ACC112 (cell line): ENCODE results near the gene C14orf132.

ENCODE experiments used
- H2AFZ ChIP-seq: fragments of 200-600 bp; sonication (generic); one replicate; pipeline ENCODE4 v1.6.0; 2017; ENCODE audit warnings: antibody characterized with exemption, low read length; ENCODE audit not compliant: unreplicated experiment
- H3K27ac ChIP-seq: fragments of 200-600 bp; sonication (generic); 2 replicates; pipeline ENCODE4 v1.5.1; 2014; ENCODE audit warnings: low read depth, mild to moderate bottlenecking, antibody characterized with exemption, low read length, moderate library complexity
- H3K27me3 ChIP-seq: fragments of 200-600 bp; sonication (generic); 2 replicates; pipeline ENCODE4 v1.6.1; 2014; ENCODE audit warnings: mild to moderate bottlenecking, antibody characterized with exemption, low read length, moderate library complexity, mixed read lengths; ENCODE audit not compliant: insufficient read depth
- H3K36me3 ChIP-seq: fragments of 200-600 bp; sonication (generic); 2 replicates; pipeline ENCODE4 v1.6.1; 2016; ENCODE audit warnings: mild to moderate bottlenecking, antibody characterized with exemption, low read length, moderate library complexity, mixed read lengths; ENCODE audit not compliant: insufficient read depth
- H3K4me1 ChIP-seq: fragments of 200-600 bp; sonication (generic); one replicate; pipeline ENCODE4 v1.6.1; 2016; ENCODE audit warnings: low read length, mixed read lengths; ENCODE audit not compliant: insufficient read depth, unreplicated experiment, control insufficient read depth
- H3K4me3 ChIP-seq: fragments of 200-600 bp; sonication (generic); 2 replicates; pipeline ENCODE4 v1.5.1; 2014; ENCODE audit warnings: mild to moderate bottlenecking, low read depth, low read length
- H3K79me2 ChIP-seq: fragments of 200-600 bp; sonication (generic); one replicate; pipeline ENCODE4 v1.6.0; 2016; ENCODE audit warnings: low read length; ENCODE audit not compliant: control insufficient read depth, unreplicated experiment, insufficient read depth

C14orf132 gene

GRCh38 chr14:96053248-96053599 lies 14.1 kb downstream of the C14orf132 start:
- Histone ChIP-seq H3K27ac (peak overlapping the region; percentile 78; the same call in 1 of the 2 replicates), H3K79me2 (peaks cover 4% of the 10 kb centered on the region), H3K27me3 (no peaks in the 10 kb centered on the region), H3K4me3 (no peak overlapping the region), H2AFZ (no peak overlapping the region), H3K36me3 (no peaks in the 10 kb centered on the region), H3K4me1 (peaks cover 22% of the 10 kb centered on the region)

DNA sequence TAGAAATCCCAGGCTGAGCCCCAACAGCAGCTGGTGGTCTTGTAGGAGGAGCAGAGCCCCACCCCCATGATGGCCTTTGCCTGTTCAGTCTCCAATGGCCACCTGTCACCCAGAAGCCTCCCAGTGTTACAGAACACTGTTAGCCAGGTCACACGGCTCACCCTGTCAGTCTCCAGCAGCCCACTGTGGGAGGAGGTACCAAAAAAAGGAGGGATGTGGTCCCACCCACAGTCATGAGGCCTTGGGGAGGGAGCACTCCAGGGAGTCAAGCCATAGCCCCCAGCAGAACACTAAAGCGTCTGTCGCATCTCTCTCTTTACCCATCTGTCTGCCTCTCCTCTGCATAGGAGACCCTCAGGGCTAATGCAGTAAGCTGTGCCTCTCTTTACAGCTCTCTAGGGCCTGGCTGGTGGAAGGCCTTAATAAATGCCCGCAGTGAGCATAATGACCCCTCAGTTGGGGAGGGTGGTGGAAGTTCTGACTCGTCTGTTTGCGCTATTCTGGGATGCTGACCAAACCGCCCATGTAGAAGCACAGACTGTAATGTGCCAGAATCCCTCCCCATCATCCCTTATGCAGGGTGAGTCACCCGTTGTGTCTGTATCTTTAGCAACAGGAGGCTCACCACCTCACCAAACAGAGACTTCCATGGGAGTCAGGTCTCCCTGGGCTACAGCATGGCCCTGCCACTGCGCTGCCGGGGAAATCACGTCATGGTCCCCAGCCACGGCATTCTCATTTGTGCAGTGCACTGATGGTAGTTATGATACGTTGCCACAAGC lies 14.6 kb downstream of the C14orf132 start:
- H3K4me1 ChIP-seq, result peaks cover 22% of the 10 kb centered on the region
- no peaks in the 10 kb centered on the region for H3K36me3 ChIP-seq
- H3K27ac ChIP-seq, result peak overlapping the region; percentile 78
- H3K4me3 ChIP-seq, result no peak overlapping the region
- peaks cover 4% of the 10 kb centered on the region for H3K79me2 ChIP-seq
- H2AFZ ChIP-seq, result no peak overlapping the region
- no peaks in the 10 kb centered on the region for H3K27me3 ChIP-seq

DNA sequence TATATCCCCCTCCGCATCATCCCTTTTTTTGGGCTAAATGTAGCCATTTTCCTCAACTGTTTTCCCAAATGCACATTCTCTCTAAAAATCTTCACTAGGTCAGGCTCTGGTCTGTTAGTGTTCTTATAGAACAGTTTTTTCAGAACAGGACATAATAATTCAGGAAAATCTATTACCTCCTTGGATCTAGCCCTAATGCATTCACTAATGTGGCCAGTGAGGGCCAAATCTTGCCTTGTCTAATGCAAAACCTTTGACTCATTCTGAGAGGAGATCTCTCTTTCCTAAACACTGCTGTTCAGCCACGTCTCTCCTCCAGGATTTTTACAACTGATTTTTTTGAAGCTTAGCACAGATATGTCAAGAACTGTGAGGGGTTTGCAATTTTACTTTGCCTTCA lies 15.5 kb downstream of the C14orf132 start:
- H2AFZ ChIP-seq, result no peak overlapping the region
- no peak overlapping the region for H3K4me3 ChIP-seq
- H3K27ac ChIP-seq, result peak overlapping the region; percentile 67
- H3K27me3 ChIP-seq, result no peaks in the 10 kb centered on the region
- peaks cover 4% of the 10 kb centered on the region for H3K79me2 ChIP-seq
- no peaks in the 10 kb centered on the region for H3K36me3 ChIP-seq
- peaks cover 22% of the 10 kb centered on the region for H3K4me1 ChIP-seq

- Histone ChIP-seq H2AFZ (no peak overlapping the region), H3K79me2 (peaks cover 4% of the 10 kb centered on the region), H3K27ac (peak overlapping the region; percentile 67; the same call in 1 of the 2 replicates), H3K4me3 (no peak overlapping the region), H3K36me3 (no peaks in the 10 kb centered on the region), H3K4me1 (peaks cover 22% of the 10 kb centered on the region), H3K27me3 (no peaks in the 10 kb centered on the region)
Measured at GRCh38 chr14:96055065-96055752, 16.0 kb downstream of the C14orf132 start.

GRCh38 chr14:96055753-96056508 lies 16.8 kb downstream of the C14orf132 start:
- Histone ChIP-seq H2AFZ (no peak overlapping the region), H3K79me2 (peaks cover 4% of the 10 kb centered on the region), H3K4me3 (no peak overlapping the region), H3K27me3 (no peaks in the 10 kb centered on the region), H3K27ac (no peak overlapping the region), H3K36me3 (no peaks in the 10 kb centered on the region), H3K4me1 (peaks cover 22% of the 10 kb centered on the region)

DNA sequence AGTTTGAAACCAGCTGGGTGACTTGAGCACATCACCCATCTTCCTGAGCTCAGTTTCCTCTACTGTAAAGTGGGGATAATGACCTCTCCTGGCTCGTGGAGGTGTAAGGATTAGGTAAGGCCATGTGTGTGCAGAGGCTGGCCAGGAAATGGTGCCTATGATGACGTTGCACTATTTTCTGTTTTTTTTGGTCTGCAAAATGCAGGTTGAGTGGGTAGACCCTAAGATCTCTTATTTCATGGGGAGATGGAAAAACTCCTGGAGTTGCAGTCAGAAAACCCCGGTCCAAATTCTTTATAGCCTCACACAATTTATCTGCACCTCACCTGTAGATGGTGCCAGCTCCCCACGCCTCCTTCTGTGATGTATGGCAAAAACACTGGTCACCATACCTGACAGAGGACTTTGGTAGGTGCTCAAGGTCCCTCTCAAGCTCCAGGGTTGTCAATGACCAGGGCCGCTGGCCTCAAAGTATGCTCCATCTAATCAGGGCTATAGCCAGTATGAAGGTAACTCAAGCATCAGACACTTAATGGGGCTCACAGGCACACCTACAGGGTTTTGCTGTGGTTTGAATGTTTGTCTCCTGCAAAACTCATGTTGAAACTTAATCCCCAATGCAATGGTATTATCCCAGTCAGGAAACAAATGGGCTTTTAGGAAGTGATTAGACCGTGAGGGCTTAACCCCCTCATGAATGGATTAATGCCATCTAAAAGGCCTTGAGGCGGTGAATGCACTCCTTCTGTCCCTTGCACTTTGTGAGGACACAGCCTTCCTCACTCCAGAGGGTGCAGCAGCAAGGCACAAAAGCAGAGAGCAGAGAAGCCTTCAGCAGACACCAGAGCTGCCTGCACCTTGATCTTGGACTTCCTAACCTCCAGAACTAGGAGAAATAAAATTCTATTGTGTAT lies 17.6 kb downstream of the C14orf132 start:
- Histone ChIP-seq H3K27ac (no peak overlapping the region), H3K36me3 (no peaks in the 10 kb centered on the region), H3K4me3 (no peak overlapping the region), H2AFZ (no peak overlapping the region), H3K79me2 (peaks cover 4% of the 10 kb centered on the region), H3K4me1 (peaks cover 22% of the 10 kb centered on the region), H3K27me3 (no peaks in the 10 kb centered on the region)

DNA sequence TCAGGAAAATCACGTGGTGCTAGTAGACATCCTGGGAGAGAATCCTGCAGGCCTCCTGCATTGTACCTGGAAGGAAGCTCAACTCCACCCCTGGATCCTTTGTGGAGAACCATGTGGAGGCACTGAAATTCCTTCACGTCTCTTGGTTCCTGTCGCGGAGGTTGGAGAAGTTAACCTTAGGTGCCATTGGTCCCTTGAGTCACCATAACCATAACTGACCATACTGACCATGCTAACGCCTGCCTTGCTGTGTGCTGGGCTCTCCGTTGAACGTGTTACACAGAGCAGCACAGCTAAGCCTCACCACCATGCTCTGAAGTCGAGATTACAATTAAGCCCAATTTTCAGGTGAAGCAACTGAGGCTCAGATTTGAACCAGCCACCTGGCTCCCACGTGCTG lies 18.6 kb downstream of the C14orf132 start:
- no peak overlapping the region for H3K27ac ChIP-seq
- H2AFZ ChIP-seq, result no peak overlapping the region
- peaks cover 4% of the 10 kb centered on the region for H3K79me2 ChIP-seq
- H3K4me1 ChIP-seq, result peaks cover 22% of the 10 kb centered on the region
- no peaks in the 10 kb centered on the region for H3K36me3 ChIP-seq
- no peak overlapping the region for H3K4me3 ChIP-seq
- no peaks in the 10 kb centered on the region for H3K27me3 ChIP-seq

DNA sequence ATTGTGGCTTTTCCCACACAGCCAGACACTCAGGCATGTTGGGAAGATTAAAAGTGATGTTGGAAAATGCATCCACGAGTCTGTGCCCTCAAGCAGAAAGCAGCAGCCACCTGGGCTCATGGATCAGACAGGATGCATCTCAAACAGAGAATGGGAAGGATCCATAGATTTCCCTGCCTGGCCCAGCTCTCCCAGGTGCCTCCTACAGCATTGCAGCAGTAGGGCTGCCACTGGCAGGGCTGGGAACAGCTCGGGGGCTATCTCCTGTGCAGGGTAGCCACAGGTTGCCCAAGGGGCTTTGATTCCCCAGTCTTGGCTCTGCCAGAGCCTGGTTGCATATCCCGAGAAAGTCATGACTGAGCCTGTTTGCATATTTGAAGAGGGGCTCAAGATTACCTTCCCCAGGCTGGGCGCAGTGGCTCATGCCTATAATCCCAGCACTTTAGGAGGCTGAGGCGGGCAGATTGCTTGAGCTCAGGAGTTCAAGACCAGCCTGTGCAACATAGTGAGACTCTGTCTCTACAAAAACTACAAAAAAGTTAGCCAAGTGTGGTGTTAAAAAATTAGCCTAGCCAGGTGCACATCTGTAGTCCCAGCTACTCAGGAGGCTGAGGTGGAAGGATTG lies 19.5 kb downstream of the C14orf132 start:
- no peak overlapping the region for H2AFZ ChIP-seq
- no peak overlapping the region for H3K27ac ChIP-seq
- H3K27me3 ChIP-seq, result no peaks in the 10 kb centered on the region
- H3K36me3 ChIP-seq, result no peaks in the 10 kb centered on the region
- peaks cover 16% of the 10 kb centered on the region for H3K4me1 ChIP-seq
- no peak overlapping the region for H3K4me3 ChIP-seq
- H3K79me2 ChIP-seq, result peaks cover 4% of the 10 kb centered on the region

GRCh38 chr14:96059519-96060135 lies 20.5 kb downstream of the C14orf132 start:
- H3K36me3 ChIP-seq, result no peaks in the 10 kb centered on the region
- no peak overlapping the region for H2AFZ ChIP-seq
- H3K79me2 ChIP-seq, result no peaks in the 10 kb centered on the region
- peaks cover 8% of the 10 kb centered on the region for H3K4me1 ChIP-seq
- no peak overlapping the region for H3K4me3 ChIP-seq
- no peaks in the 10 kb centered on the region for H3K27me3 ChIP-seq
- H3K27ac ChIP-seq, result no peak overlapping the region
